AG04449 (cell line): ENCODE measurements around the gene ZNF292.
"Not testable (repeated sequence)": the region's sequence is repeated elsewhere in the genome, so short reads cannot be mapped to it uniquely, and the experiment has no call there.

Experiments used
- CTCF ChIA-PET: fragments of 350-600 bp; formaldehyde crosslinking; extraction: SDS; loops from one replicate; lab custom pipeline; 2021; ENCODE audit warnings: antibody characterized with exemption; lab: Yijun Ruan, JAX
- POLR2A ChIA-PET: fragments of 400-600, 350-600 bp; formaldehyde crosslinking; extraction: SDS; loops from one replicate; lab custom pipeline; 2020; ENCODE audit warnings: antibody characterized with exemption, inconsistent platforms; lab: Yijun Ruan, JAX
- DNase-seq: peaks from one replicate; pipeline ENCODE4 v3.0.0-alpha.2; 2010; ENCODE audit warnings: low read depth, low spot score
- H3K4me3 ChIP-seq: 2 replicates; pipeline ENCODE4 v1.5.1; 2011; ENCODE audit warnings: low read depth, mild to moderate bottlenecking, control low read depth, low read length
- CTCF ChIP-seq: IDR thresholded peaks from one replicate; pipeline ENCODE4 v1.5.1; 2011; ENCODE audit warnings: mild to moderate bottlenecking, moderate library complexity, low read length, control low read depth, inconsistent platforms; ENCODE audit not compliant: insufficient read depth; ENCODE audit errors: missing control alignments

The ZNF292 gene

GRCh38 chr6:87230801-87231200 is 75.4 kb downstream of the ZNF292 start:
- ChIA-PET CTCF (no interaction called here), POLR2A (no interaction called here)
- no peak overlapping the region for H3K4me3 ChIP-seq
- no peak for DNase-seq
- TF ChIP-seq CTCF: no peak

DNA sequence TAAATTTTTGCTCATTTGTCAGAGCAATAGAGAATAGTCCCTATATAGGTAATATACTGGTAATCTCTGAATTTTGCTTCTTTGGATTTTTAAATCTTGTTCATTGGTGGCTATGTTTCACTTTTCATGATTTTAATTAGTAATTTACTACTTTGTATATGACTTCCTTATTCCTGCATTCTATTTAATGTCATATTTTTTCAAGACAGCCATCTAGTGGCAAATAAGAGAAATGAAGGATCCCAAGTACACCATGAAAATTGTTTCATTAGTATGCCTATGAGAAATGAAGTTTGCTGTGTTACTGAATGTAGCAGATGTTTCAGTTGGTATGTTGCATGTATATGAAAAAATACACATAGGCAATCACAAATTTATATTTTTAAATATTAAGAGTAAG is 82.4 kb downstream of the ZNF292 start:
- ChIA-PET CTCF (interaction anchor here (0.7 to 2.1 kb wide), 9 partner anchors 9 to 171 kb away, joined by 3 to 11 read pairs (median 6); no protein-coding TSS in a partner anchor), POLR2A (no interaction called here)
- TF ChIP-seq CTCF: peak; percentile 19
- no peak for DNase-seq
- H3K4me3 ChIP-seq: no peak overlapping the region

- H3K4me3 ChIP-seq, POLR2A ChIA-PET, DNase-seq: not testable (repeated sequence)
- CTCF ChIA-PET: interaction anchor here (1.9 kb wide), 1 partner anchor 17 kb away, joined by 6 read pairs; no protein-coding TSS in a partner anchor
These were observed 83.8 kb downstream of the ZNF292 start for GRCh38 chr6:87239098-87239635.

DNA sequence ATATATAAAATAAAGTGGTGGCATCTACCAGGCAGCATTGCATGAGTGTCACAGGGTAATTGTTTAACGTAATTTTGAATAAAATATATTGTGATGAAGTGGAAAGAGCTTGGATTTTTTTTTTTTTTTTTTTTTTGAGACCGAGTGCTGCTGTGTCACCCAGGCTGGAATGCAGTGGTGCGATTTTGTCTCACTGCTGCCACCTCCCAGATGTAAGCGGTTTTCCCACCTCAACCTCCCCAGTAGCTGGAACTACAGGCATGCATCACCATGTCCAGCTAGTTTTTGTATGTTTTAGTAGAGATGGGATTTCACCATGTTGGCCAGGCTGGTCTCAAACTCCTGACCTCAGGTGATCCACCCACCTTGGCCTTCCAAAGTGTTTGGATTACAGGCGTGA is 85.9 kb downstream of the ZNF292 start:
- no peak for DNase-seq
- POLR2A ChIA-PET: no interaction called here
- CTCF ChIA-PET: interaction anchor here (1.4 to 1.9 kb wide), 6 partner anchors 13 to 175 kb away, joined by 3 to 10 read pairs (median 5); no protein-coding TSS in a partner anchor
- no peak overlapping the region for H3K4me3 ChIP-seq
- TF ChIP-seq CTCF: no peak

DNA sequence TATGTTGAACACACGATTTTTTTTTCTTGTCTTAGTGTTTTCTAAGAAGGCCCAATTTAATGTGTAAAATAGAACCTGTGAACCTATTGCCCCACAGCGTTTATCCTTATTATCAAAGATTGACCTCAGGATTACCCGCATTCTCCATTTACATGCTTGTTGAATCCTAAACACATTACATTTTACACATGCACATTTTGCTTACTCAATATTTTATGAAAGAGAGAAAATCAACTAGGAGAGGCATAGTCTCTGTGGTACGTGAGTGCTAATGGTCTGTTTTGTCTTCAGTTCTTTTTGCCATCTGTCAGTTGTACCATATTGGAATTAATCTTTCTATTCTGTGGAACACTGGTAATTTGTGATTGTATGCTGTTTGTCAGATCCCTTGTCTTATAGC is 86.9 kb downstream of the ZNF292 start:
- CTCF ChIA-PET: interaction anchor here (1.4 to 1.9 kb wide), 2 partner anchors 23 to 176 kb away, joined by 3 to 9 read pairs; no protein-coding TSS in a partner anchor
- POLR2A ChIA-PET: no interaction called here
- no peak overlapping the region for H3K4me3 ChIP-seq
- no peak for DNase-seq
- no peak for TF ChIP-seq CTCF

DNA sequence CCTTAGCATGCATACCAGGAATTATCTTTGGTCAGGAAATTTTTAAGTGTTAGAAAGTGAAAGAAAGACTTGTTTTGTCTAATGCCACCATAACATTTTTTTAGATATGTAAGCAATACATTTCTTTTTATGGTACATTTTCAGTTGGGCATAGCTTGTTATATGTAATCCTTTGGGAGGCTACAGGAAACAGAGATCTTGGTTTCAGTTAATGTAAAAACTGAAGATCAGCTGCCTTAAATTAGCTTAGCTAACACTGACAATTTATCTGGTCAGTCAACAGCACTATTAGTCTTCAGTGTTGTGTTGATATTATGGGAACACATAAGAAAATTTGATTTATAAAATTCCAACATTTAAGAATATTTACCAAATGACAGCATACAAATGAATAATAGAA is 88.4 kb downstream of the ZNF292 start:
- DNase-seq: no peak
- POLR2A ChIA-PET: no interaction called here
- CTCF ChIA-PET: interaction anchor here (0.9 to 1.2 kb wide), 2 partner anchors 106 to 177 kb away, joined by 3 read pairs; no protein-coding TSS in a partner anchor
- H3K4me3 ChIP-seq: no peak overlapping the region
- no peak for TF ChIP-seq CTCF

- no peak for TF ChIP-seq CTCF
- CTCF ChIA-PET: interaction anchor here (1.2 kb wide), 1 partner anchor 106 kb away, joined by 3 read pairs; no protein-coding TSS in a partner anchor
- POLR2A ChIA-PET: no interaction called here
- H3K4me3 ChIP-seq: no peak overlapping the region
- no peak for DNase-seq
These were observed 89.0 kb downstream of the ZNF292 start for GRCh38 chr6:87244380-87244779.
